GM19397 (cell line): Measurements from ENCODE around the gene GDPD3.
"Not testable (repeated sequence)": the region's sequence is repeated elsewhere in the genome, so short reads cannot be mapped to it uniquely, and the experiment has no call there.

ENCODE experiments used
- ATAC-seq: cut with Tn5 transposase; IDR thresholded peaks from one replicate; pipeline ENCODE4 v1.9.1; 2021; ENCODE audit warnings: mild to moderate bottlenecking, moderate library complexity; ENCODE audit not compliant: unreplicated experiment

The GDPD3 gene

GRCh38 chr16:30113031-30113710 lies at the start of gene GDPD3:
GDPD3 (minus strand) TSS chr16:30113537; CDS start chr16:30113478, 59 bp downstream.
- ATAC-seq: no peak

DNA sequence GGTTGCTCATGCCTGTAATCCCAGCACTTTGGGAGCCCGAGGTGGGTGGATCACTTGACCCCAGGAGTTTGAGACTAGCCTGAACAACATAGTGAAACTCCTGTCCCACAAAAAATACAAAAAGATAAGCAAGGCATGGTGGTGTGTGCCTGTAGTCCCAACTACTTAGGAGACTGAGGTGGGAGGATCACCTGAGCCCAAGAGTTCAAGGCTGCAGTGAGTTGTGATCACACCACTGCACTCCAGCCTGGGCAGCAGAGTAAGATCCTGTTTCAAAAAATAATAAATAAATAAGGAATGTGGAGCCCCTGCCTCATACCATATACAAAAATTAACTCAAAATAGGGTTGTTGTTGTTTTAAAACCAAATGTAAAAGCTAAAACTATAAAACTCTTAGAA lies 43.9 kb upstream of the GDPD3 start:
- no peak for ATAC-seq

GRCh38 chr16:30155188-30155587 lies 41.9 kb upstream of the GDPD3 start:
- no peak for ATAC-seq

- ATAC-seq: no peak
Measured at GRCh38 chr16:30152517-30152916, 39.2 kb upstream of the GDPD3 start.

GRCh38 chr16:30151091-30151490 lies 37.8 kb upstream of the GDPD3 start:
- no peak for ATAC-seq

- ATAC-seq: no peak
Measured at GRCh38 chr16:30149250-30149930, 36.1 kb upstream of the GDPD3 start.

DNA sequence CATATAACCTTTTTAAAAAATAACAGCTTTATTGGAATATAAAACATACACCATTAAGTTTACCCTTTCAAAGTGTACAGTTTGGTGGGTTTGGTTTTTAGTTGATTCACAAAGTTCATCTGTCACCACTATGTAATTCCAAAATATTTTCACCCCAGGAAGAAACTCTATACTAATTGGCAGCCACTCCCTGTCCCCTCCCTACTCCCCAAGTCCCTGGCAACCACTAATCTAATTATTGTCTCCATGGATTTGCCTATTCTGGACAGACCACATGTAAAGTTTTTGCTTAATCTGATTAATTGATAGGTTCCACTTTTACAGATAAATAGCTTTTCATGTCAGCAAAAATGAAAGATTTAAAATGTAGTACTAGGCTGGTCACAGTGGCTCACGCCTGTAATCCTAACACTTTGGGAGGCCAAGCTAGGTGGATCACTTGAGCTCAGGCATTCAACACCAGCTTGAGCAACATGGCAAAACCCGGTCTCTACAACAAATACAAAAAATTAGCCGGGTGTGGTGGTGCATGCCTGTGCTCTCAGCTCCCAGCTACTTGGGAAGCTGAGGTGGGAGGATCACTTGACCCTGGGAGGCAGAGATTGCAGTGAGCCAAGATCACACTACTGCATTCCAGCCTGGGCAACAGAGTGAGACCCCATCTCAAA lies 34.6 kb upstream of the GDPD3 start:
- no peak for ATAC-seq

DNA sequence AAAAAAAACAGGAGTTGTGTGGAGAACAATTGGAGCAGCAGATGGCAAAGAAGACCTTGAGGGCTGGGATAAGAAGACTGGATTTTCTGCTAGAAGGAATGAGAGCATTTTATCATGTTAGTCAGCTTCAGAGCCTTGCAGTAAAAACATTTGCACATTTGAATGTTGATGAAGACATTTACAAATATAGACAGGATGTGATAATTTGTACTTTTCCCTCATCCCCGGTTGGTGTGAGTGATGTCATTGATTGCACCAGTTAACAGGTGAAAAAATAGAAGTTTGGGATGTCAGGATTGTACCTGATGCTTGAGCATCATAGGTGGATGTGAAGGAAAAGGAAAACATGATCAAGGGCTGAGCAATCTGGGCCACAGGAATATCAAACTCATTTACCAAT lies 32.3 kb upstream of the GDPD3 start:
- no peak for ATAC-seq

GRCh38 chr16:30144917-30145316 lies 31.6 kb upstream of the GDPD3 start:
- no peak for ATAC-seq

DNA sequence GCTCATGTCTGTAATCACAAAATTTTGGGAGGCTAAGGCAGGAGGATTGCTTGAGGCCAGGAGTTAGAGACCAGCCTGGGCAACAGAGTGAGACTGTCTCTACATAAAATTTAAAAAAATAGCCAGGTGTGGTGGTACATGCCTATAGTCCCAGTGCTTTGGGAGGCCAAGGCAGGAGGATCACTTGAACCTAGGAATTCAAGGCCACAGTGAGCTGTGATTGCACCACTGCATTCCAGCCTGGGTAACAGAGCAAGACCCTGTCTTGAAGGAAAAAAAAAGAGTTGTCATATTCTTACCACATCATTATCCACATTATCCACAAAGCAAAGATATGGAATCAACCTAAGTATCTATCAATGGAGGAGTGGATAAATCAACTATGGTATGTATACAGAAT lies 30.7 kb upstream of the GDPD3 start:
- ATAC-seq: no peak

DNA sequence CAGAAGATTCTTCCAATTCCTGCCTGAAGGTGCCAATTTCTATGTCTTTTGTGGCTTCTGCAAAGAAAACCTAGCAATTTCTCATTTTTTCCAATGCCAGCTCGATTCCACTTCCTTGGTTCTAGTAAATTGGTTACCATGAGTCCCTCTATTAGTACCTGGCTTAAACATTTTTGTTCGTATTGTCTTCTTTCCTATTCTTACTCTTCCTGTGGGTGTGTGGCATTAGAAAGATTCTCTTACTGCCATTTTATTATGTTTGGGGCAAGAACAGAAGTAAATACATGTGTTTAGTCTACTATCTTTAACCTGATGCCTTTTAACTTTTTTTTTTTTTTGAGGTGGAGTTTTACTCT lies 30.0 kb upstream of the GDPD3 start:
- ATAC-seq: no peak

DNA sequence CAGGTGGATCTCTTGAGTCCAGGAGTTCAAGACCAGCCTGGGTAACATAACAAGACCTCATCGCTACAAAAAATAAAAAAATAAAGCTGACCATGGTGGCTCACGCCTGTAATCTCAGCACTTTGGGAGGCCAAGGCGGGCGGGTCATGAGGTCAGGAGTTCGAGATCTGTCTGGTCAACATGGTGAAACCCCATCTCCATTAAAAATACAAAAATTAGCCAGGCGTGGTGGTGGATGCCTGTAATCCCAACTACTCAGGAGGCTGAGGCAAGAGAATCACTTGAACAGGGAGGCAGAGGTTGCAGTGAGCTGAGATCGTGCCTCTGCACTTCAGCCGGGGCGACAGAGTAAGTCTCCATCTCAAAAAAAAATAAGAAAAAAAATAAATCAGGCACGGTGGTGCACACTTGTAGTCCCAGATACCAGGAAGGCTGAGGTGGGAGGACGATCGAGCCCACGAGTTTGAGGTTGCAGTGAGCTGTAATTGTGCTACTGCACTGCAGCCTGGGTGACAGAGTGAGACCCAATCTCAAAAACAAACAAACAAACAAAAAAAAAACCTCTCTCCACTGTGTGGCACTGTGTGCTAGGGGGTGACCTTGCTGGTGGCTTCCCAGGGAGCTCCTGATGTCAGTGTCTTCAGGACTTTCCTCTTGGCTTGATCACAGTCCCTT lies 29.5 kb upstream of the GDPD3 start:
- no peak for ATAC-seq

- no peak for ATAC-seq
Measured at GRCh38 chr16:30141750-30142149, 28.4 kb upstream of the GDPD3 start.

GRCh38 chr16:30139583-30140481 lies 26.5 kb upstream of the GDPD3 start:
- no peak for ATAC-seq

DNA sequence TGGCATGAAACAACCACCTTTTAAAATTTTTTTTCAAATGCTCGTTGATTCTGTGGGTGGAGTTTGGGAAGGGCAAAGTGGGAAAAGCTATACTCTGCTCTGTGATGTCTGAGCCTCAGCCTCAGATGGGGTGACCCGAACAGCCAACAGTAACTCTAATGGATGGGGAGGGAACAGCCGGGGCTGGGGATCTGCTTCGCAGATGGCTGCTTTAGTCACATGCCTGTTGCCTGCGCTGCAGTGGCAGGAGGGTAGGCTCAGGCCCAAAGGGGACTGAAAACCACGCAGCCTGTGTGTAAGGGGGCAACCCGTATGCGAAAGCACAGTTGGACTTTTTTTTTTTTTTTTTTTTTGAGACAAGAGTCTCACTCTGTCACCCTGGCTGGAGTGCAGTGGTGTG lies 24.6 kb upstream of the GDPD3 start:
- ATAC-seq: no peak

DNA sequence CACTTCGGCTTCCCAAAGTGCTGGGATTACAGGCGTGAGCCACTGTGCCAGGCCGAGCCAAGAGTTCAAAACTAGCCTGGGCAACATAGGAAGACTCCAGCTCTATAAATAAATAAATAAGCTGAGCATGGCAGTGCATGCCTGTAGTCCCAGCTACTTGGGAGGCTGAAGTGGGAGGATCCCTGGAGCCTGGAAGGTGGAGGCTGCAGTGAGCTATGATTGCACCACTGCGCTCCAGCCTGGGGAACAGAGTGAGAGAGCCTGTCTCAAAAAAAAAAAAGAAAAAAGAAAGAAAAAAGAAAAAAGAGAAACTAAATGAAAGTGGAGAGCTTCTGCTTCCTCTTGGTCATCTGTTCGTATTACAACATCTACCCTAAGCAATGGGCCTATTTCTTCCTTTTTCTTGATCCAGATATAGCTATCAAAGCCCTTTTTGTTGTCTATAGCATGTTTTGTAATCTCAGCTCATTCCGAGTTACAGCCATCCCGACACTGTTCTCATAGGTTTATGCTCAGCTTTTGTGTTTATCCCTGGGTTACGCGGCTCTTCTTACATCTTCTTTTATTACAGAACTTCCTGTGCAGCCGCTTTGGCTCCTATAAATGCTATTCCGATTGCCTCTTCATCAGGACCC lies 23.8 kb upstream of the GDPD3 start:
- ATAC-seq: no peak

DNA sequence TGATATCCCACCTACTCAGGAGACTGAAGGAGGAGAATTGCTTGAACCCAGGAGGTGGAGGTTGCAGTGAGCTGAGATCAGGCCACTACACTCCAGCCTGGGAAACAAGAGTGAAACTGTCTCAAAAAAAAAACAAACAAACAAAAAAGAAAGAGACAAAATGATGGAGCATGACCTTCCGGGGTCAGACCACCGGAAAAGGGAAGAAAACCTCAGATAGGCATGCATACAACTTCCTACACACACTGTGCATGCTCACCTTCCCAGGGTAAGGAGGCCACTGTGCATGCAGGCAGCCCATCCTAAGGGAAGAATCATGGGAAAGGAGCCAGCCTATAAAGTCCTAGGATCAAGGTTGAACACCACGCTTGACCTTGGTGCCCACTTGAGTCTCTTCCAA lies 19.3 kb upstream of the GDPD3 start:
- ATAC-seq: no peak

DNA sequence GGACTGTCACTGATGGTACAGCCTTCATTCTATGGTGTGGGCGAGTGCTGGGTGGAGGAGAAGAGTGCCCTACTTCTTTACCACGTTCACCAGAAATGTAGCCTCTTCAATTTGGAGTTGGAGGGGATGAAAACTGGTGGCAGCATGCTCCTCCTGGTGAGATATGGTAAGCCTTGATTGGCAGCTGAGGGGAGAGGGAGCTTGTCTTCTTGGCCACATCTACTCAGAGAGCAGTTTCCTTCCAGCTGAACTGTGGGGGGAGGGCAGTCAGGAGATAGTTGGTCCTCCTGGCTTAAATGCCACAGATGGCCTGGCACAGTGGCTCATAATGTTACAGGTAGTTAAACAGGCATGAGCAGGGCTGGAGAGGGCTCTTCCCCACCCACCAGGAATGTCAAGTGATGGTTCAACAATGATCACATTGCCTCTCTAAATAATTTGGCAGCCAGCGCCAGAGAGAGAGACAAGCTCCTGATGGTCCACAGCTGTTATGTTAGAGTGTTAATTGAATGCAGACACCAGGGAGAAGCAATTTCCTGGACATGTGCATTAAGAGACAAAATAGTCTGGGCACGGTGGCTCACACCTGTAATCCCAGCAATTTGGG lies 18.6 kb upstream of the GDPD3 start:
- no peak for ATAC-seq

GRCh38 chr16:30127993-30128392 lies 14.7 kb upstream of the GDPD3 start:
- ATAC-seq: no peak

GRCh38 chr16:30125690-30126089 lies 12.4 kb upstream of the GDPD3 start:
- not testable (repeated sequence) for ATAC-seq
